Measurements from ENCODE around the gene CUBN.

- no peak for TF ChIP-seq YY1 (IDR thresholded peaks at IDR 0.05; ENCODE audit: insufficient read depth, insufficient read length)
- TF ChIP-seq SUZ12 (IDR thresholded peaks at IDR 0.05; ENCODE audit: extremely low read depth, insufficient read depth, insufficient read length): no peak
- no peak for TF ChIP-seq ZNF274 (IDR thresholded peaks at IDR 0.05; ENCODE audit: low read depth, low read length)
Observed at GRCh38 chr10:17138460-17139042, 8.9 kb upstream of the CUBN start.

Measured in NT2/D1 (cell line).